HG03139 (cell line): ENCODE measurements around the gene APOL1.

Experiments
- ATAC-seq: cut with Tn5 transposase; IDR thresholded peaks from one replicate; pipeline ENCODE4 v1.9.1; 2021; ENCODE audit not compliant: unreplicated experiment

Gene APOL1

GRCh38 chr22:36305813-36306212, 52.9 kb downstream of the APOL1 start:
- ATAC-seq = no peak

- no peak for ATAC-seq
Observed at GRCh38 chr22:36306227-36306626, 53.3 kb downstream of the APOL1 start.

GRCh38 chr22:36308880-36309279, 55.9 kb downstream of the APOL1 start:
- no peak for ATAC-seq

DNA sequence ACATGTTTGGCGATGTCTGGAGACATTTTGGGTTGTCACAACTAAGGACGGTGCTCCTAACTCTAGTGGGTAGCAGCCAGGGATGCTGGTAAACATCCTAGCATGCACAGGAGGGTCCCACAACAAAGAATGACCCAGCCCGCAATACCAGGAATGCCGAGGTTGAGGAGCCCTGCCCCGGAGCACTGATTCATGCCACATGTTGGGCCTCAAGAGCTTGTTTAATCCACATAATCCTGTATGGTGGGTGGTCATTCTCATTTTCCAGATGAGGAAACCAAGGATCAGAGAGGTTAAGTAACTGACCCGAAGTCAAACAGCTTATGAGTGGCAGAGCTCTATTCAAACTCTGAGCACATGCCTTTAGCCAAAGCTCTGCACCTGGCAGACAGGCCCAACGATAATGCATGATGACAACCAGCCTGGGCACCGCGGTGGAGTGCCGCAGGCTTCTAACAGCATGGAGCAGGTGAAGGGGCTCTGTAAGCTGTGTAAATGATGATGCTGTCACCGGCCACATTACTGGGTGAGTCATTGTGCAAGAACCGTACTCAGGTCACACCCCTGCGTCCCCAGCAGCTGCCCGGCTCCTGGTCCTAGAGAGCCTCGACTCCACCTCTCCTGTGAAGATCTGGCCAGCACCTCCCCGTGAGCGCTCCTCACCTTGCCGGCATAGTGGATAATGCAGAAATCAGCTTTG, 58.6 kb downstream of the APOL1 start:
- ATAC-seq = no peak

DNA sequence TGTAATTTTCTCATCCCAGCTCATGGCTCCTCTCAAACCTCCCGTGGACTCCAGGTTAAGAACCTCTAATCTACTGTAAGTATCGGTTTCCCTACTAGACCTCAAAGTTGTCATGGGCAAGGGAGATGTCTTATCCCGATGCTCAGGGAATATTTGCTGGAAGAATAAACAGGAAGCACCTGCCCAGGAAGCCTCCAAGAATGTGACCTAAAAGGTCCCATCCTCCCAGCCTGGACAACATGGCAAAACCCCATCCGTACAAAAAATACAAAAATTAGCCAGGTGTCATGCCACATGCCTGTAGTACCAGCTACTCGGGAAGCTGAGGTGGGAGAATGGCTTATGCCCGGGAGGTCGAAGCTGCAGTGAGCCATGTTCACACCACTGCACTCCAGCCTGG, 62.4 kb downstream of the APOL1 start:
- ATAC-seq = no peak

GRCh38 chr22:36316419-36316818, 63.5 kb downstream of the APOL1 start:
- no peak for ATAC-seq
